ENCODE results near the gene PRKN. TPM values are rescaled to one million over a fixed set of nuclear protein-coding genes. Genes with fewer than 3 reads are reported as not detected.

PRKN gene
- total RNA-seq, 1 experiment from 2014 or later = 1.2 TPM

DNA sequence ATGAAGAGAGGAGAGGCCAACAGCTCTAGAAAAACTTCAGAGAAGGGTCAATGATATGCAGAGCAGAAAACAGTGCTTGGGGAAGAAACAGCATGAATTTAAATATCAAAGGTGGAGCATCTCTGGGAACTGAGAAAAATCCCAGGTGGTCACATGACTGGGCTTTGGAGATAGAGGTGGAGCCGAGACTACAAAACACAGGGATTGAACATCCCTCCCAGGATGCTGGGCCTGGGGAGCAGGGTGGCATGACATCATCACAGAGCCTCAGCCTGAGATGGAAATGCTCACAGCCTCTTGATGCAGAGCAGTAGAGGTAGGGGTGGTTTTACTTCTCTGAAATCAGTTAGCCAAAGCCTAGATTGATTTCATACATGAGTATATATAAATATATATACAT, 529.5 kb downstream of the PRKN start:
- CTCF ChIA-PET = no interaction called here
- DNase-seq (ENCODE audit: low spot score) = no peak
- intact Hi-C loops (cut with micrococcal nuclease; ENCODE audit: unreplicated experiment) = no loop called here

GRCh38 chr6:162195441-162195840, 532.1 kb downstream of the PRKN start:
- Histone ChIP-seq H3K4me1 (ENCODE audit: insufficient read depth, low read length, poor library complexity, severe bottlenecking) (no peaks in the 10 kb centered on the region), H3K4me3 (ENCODE audit: low read depth, low read length, poor library complexity, severe bottlenecking) (no peak overlapping the region), H3K27ac (ENCODE audit: low read depth, low read length, poor library complexity, severe bottlenecking) (no peak overlapping the region), H3K27me3 (replicated peaks; ENCODE audit: insufficient read depth, low read depth, low read length, poor library complexity) (no peaks in the 10 kb centered on the region), H3K36me3 (ENCODE audit: insufficient read depth, low read length, poor library complexity, severe bottlenecking) (no peaks in the 10 kb centered on the region), H3K9me3 (ENCODE audit: low read depth, low read length, poor library complexity, severe bottlenecking) (no peaks in the 10 kb centered on the region)
- no peak for DNase-seq (ENCODE audit: low spot score)
- CTCF ChIA-PET = no interaction called here
- intact Hi-C loops (cut with micrococcal nuclease; ENCODE audit: unreplicated experiment) = no loop called here
- no TSS peak for BruUV-seq (replicated peaks)
- POLR2A ChIA-PET (ENCODE audit: low non-redundant PET) = no interaction called here
- TF ChIP-seq, protein P1, sequence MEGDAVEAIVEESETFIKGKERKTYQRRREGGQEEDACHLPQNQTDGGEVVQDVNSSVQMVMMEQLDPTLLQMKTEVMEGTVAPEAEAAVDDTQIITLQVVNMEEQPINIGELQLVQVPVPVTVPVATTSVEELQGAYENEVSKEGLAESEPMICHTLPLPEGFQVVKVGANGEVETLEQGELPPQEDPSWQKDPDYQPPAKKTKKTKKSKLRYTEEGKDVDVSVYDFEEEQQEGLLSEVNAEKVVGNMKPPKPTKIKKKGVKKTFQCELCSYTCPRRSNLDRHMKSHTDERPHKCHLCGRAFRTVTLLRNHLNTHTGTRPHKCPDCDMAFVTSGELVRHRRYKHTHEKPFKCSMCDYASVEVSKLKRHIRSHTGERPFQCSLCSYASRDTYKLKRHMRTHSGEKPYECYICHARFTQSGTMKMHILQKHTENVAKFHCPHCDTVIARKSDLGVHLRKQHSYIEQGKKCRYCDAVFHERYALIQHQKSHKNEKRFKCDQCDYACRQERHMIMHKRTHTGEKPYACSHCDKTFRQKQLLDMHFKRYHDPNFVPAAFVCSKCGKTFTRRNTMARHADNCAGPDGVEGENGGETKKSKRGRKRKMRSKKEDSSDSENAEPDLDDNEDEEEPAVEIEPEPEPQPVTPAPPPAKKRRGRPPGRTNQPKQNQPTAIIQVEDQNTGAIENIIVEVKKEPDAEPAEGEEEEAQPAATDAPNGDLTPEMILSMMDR (conservative IDR thresholded peaks at IDR 0.05; ENCODE audit: low read depth, low read length) = no peak
- TF ChIP-seq EZH2 (IDR thresholded peaks at IDR 0.05; ENCODE audit: borderline replicate concordance, low read depth, low read length, poor library complexity, severe bottlenecking) = no peak

More for the DNA sequence above, 529.5 kb downstream of the PRKN start:
- H3K4me3 ChIP-seq (ENCODE audit: low read depth, low read length, poor library complexity, severe bottlenecking) = no peak overlapping the region
- H3K36me3 ChIP-seq (ENCODE audit: insufficient read depth, low read length, poor library complexity, severe bottlenecking) = no peaks in the 10 kb centered on the region
- POLR2A ChIA-PET (ENCODE audit: low non-redundant PET) = no interaction called here
- no peaks in the 10 kb centered on the region for H3K27me3 ChIP-seq (replicated peaks; ENCODE audit: insufficient read depth, low read depth, low read length, poor library complexity)
- no peaks in the 10 kb centered on the region for H3K9me3 ChIP-seq (ENCODE audit: low read depth, low read length, poor library complexity, severe bottlenecking)
- no TSS peak for BruUV-seq (replicated peaks)
- H3K4me1 ChIP-seq (ENCODE audit: insufficient read depth, low read length, poor library complexity, severe bottlenecking) = no peaks in the 10 kb centered on the region
- TF ChIP-seq, protein P1 (conservative IDR thresholded peaks at IDR 0.05; ENCODE audit: low read depth, low read length) = no peak
- no peak overlapping the region for H3K27ac ChIP-seq (ENCODE audit: low read depth, low read length, poor library complexity, severe bottlenecking)

- intact Hi-C loops (cut with micrococcal nuclease; ENCODE audit: unreplicated experiment) = no loop called here
- no peak overlapping the region for H3K27ac ChIP-seq (ENCODE audit: low read depth, low read length, poor library complexity, severe bottlenecking)
- no TSS peak for BruUV-seq (replicated peaks)
- DNase-seq (ENCODE audit: low spot score) = no peak
- H3K27me3 ChIP-seq (replicated peaks; ENCODE audit: insufficient read depth, low read depth, low read length, poor library complexity) = no peaks in the 10 kb centered on the region
- TF ChIP-seq, protein P1 (conservative IDR thresholded peaks at IDR 0.05; ENCODE audit: low read depth, low read length) = no peak
- TF ChIP-seq EZH2 (IDR thresholded peaks at IDR 0.05; ENCODE audit: borderline replicate concordance, low read depth, low read length, poor library complexity, severe bottlenecking) = no peak
- no peak overlapping the region for H3K4me3 ChIP-seq (ENCODE audit: low read depth, low read length, poor library complexity, severe bottlenecking)
- POLR2A ChIA-PET (ENCODE audit: low non-redundant PET) = no interaction called here
- peaks cover 2% of the 10 kb centered on the region for H3K9me3 ChIP-seq (ENCODE audit: low read depth, low read length, poor library complexity, severe bottlenecking)
- H3K36me3 ChIP-seq (ENCODE audit: insufficient read depth, low read length, poor library complexity, severe bottlenecking) = no peaks in the 10 kb centered on the region
- H3K4me1 ChIP-seq (ENCODE audit: insufficient read depth, low read length, poor library complexity, severe bottlenecking) = no peaks in the 10 kb centered on the region
- CTCF ChIA-PET = no interaction called here
Observed at GRCh38 chr6:162190981-162191380, 536.6 kb downstream of the PRKN start.

All from A673 (cell line).